Testis (tissue), 2 donors: ENCODE data around the gene FAM156A.

Experiments
- POLR2A ChIP-seq: fragments of 450-650 bp; IDR thresholded peaks from one replicate; pipeline ENCODE4 v1.6.1; 2017; ENCODE audit warnings: antibody characterized with exemption, mild to moderate bottlenecking, moderate library complexity
- TF ChIP-seq, protein P1 (sequence below), 3 experiments: fragments of 450-650 bp in 2 of 3; fragments of 200-600 bp in 1 of 3; sonication (generic) in 1 of 3; IDR thresholded peaks; one replicate each; pipeline ENCODE4 v1.5.1; 2016 to 2019; ENCODE audit warnings: antibody characterized with exemption in 3 of 3, mild to moderate bottlenecking in 2 of 3, moderate library complexity in 1 of 3

DNA sequence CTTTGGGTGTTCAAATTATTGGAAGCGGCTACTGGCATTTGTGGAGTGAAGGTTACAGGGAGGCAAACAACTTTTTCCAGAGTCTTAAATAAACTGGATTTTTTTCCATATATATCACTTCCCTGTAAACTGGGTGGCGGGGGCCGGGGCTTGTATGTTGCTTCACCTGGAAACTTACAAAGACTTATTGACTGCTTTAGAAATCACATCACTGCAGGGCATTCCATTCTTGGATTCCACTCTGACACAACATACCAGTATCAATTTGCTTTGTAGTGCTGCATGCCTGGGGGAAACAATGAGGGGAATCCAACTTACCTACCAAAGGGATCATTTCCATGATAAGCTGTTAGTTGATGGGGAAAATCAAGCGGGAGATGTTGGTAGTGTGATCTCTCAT lies 21.7 kb upstream of the FAM156A start:
- TF ChIP-seq, protein P1, sequence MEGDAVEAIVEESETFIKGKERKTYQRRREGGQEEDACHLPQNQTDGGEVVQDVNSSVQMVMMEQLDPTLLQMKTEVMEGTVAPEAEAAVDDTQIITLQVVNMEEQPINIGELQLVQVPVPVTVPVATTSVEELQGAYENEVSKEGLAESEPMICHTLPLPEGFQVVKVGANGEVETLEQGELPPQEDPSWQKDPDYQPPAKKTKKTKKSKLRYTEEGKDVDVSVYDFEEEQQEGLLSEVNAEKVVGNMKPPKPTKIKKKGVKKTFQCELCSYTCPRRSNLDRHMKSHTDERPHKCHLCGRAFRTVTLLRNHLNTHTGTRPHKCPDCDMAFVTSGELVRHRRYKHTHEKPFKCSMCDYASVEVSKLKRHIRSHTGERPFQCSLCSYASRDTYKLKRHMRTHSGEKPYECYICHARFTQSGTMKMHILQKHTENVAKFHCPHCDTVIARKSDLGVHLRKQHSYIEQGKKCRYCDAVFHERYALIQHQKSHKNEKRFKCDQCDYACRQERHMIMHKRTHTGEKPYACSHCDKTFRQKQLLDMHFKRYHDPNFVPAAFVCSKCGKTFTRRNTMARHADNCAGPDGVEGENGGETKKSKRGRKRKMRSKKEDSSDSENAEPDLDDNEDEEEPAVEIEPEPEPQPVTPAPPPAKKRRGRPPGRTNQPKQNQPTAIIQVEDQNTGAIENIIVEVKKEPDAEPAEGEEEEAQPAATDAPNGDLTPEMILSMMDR (IDR thresholded peaks at IDR 0.05), result no peak
- TF ChIP-seq POLR2A, result no peak
